Inflammatory macrophage (primary cell): ENCODE results near the gene FAM83G.
"Not testable (repeated sequence)": the region's sequence is repeated elsewhere in the genome, so short reads cannot be mapped to it uniquely, and the experiment has no call there.

ENCODE experiments used
- DNase-seq, 2 donors: peaks; one replicate each; pipeline ENCODE4 v3.0.0-alpha.2; 2020 to 2022

Gene FAM83G

DNA sequence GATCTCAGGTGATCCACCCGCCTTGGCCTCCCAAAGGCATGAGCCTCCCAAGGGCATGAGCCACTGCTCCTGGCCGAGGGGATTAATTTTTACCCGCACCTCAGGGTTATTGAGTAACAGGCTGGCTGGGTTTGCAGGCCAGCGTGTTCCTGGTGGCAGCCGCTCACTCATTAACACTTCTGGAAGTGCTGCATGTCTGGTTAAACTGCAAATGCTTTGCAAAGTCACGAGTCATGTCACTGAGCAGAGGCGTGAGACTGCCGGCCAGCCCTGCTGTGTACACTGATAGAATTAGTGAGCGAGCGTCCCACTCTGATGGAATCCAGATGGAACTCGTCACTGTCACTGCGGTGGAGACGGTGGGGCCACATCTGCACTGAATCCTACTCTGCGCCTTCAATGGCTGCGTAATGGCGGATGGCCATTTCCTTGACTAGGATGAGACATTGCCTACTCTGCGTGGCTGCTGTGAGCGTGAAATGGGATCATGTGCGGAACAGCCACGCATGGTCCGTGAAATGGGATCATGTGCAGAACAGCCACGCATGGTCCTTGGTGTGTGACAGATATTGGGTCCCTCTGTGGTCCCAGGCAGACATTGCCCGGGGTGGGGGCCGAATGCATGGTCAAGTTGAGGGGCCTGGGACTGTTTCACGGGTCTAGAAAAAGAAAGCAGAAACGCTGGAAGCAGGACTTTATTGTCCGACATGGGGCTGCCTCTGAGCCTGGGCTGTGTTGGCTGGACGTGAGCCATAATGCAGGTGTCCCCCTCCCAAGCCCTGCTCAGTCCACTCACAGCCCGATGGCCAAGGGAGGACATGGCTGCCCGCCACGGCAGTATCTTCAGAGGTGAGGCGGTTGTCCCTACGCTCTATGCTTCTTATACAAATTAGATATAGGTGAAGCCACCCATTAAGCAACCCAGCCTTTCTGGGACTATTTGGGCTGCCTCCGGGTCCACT is 53.3 kb downstream of the FAM83G start:
- no peak for DNase-seq

DNA sequence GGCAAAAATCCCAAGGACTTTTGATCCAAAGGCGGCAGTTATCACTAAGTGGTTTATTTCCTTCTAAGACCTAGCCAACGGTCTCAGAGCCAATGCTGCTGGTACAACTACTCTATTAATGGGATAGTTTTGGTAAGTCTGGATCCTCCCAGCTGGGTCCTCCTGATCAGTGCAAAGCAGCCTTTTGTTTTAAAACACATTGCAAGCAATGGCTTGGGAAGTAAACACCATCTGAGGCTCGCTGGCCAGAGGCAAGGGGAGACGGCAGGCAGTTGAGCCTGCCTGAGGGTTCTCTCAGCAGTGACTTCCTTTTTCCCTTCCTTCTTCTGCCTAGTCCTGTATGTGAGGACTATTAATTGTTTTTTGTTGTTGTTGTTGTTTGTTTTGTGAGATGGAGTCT is 54.2 kb downstream of the FAM83G start:
- DNase-seq = no peak

DNA sequence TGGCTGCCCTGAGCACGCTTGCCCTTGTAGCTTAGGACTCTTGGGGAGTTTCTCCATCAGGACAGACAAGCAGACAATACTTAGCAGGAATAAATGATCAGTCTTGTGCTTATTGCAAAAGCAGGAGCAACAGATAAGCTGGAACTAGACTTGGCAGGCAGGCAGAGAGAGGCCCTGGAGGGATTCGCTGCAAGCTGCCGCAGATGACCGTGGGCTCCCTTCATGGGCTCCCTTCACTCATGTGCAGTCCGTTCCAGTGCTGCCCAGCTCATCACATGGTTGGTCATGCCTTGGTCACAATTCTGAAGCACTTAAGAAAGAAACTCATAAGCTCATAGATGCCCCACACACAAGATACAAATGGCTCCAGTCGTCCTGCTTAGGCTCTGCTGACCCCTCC is 55.0 kb downstream of the FAM83G start:
- no peak for DNase-seq

DNA sequence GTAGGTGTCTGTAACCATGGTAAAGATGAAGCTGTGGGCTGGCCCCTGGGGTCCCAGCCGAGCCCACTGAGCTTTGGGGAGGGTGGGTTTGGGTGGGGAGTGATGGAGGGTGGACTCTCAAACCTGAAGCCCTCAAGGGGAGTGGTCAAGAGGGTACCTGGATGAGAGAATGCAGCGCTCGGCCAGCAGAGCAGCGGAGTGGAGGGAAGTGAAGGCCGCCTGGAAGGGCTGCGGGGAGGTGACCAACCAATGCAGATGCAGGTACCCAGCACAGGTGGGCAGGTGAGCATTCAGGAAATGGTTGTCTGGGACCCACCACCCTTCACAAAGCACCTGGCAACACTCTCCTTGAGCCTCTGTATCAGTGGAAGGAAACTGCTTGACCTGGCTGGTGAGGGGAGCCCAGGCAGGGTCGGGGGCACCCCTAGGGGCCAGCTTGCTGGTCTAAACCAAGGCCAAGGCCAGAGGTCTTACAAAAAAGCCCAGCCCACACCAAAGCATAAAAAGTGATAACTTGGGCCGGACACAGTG is 56.0 kb downstream of the FAM83G start:
- DNase-seq = no peak

DNA sequence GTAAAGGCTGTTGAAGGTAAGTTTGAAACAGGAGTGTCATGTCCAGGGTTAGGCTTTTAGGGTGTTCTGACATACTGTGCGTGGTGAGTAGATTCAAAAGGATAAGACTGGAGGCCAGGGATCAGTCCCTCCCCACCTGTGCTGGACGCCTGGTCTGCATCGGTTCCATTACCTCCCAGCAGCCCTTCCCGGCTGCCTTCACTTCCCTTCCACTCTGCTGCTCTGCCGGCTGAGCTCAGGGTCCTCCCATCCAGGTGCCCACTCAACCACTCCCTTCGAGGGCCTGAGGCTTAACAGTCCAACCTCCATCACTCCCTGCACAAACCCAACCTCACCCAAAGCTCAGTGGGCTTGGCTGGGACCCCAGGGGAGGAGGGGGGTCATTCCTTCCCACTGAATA is 56.7 kb downstream of the FAM83G start:
- DNase-seq = no peak

DNA sequence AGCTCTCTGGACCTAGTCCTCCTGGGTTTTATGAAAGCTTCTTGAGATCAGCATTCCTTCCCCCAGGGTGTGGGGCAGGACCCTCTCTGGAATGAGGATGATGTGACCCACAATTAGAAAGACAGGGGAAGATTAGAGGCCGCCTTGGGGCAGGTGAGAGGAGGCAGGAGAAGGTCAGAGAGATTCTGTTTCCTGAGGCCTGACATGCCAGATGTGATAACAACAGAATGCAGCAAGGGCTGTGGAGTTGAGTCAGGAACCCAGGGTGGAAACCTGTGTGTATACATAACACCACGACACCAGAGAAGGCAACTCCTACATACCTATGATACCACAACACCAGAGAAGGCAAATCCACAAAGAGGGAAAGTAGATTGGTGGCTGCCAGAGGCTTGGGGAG is 58.0 kb downstream of the FAM83G start:
- no peak for DNase-seq

DNA sequence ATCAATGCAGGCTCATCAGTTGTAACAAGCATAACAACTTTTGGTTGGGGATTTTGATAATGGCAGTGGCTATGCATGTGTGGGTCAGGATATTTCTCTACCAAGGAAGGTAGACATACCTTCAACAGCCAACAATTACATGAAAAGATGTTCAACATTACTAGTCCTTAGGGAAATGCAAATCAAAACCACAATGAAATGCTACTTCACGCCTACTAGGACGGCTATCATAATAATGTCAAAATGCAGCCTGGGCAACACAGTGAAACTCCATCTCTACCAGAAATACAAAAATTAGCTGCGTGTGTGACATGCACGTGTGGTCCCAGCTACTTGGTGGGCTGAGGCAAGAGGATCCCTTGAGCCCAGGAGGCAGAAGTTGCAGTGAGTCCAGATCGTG is 59.9 kb downstream of the FAM83G start:
- no peak for DNase-seq

DNA sequence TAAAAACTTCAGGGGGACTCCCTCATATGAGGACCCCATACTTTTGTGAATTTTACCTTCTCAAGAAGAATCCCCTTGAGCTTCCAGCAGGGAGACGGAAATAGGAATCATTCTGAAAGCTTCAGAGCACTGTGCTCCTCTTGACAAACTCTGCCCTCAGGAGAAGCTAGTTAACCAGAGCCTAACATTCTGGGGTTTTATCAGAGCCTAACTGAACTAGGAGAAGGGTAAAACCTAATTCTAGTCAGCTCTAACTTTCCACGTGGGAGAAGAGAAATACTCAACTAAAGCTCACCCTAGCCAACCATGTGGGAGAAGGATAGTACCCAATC is 65.9 kb downstream of the FAM83G start:
- DNase-seq = no peak

DNA sequence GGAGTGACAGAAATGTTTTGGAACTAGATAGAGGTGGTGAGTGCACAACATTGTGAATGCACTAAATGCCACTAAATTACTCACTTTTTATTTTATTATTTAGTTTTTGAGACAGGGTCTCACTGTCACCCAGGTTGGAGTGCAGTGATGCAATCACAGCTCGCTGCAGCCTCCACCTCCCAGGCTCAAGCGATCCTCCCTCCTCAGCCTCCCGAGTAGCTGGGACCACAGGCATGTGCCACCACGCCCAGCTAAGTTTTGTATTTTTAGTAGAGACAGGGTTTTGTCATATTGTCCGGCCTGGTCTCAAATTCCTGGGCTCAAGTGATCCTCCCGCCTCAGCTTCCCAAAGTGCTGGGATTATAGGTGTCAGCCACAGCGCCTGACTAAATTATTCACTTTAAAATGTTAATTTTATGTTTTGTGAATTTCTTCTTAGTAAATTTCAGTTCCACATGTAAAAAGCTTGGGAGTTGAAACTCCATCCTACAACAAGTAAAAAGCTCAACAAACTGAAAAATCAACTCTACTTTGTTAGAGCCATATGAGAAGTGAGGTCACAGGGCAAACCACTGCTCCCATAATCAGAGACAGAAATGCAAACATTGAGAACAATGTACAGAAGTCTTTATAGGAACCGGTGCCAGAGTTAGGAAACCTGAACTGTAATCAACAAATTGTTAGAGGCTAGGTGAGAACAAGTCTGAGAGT is 66.4 kb downstream of the FAM83G start:
- no peak for DNase-seq

DNA sequence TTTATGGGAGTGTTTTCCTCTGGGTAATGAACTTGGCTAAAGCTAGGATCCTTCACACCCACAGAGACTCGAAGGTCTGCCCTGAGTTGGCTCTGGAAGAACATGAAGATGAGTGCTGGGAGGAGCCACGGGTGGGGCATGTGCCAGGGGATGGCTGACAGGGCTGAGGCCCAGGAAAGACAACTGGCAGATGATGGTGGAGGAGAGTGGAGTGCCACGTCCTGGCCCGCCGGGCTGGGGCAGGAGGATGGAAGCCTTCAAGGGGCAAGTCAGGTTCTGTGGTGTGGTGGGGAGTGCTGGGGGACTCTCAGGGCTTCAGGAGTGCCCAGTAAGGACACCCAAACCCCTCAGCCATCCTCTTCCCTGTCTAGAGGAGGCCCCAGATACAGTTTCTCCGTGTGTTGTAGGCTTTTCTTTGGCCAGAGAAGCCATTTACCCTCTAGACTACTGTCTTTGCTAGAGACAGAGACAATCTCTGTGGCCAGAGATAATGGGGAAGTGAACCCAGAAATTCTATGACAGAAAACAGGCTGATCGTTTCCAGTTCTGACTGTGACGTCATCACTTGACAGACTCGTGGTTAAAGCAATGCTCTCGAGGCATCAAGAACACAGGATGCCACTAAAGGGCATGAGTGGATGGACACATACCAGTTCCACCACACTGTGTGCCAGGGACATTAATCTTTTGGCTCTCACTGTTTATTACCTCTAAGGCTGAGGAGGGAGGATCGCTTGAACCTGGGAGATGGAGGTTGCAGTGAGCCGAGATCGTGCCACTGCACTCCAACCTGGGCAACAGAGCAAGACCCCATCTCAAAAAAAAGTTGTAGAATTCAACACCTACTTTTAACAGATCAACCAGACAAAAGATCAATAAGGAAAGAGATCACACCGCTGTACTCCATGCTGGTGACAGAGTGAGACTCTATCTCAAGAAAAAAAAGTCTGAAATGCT is 71.2 kb downstream of the FAM83G start:
- peak; percentile 56 to 57 for DNase-seq

DNA sequence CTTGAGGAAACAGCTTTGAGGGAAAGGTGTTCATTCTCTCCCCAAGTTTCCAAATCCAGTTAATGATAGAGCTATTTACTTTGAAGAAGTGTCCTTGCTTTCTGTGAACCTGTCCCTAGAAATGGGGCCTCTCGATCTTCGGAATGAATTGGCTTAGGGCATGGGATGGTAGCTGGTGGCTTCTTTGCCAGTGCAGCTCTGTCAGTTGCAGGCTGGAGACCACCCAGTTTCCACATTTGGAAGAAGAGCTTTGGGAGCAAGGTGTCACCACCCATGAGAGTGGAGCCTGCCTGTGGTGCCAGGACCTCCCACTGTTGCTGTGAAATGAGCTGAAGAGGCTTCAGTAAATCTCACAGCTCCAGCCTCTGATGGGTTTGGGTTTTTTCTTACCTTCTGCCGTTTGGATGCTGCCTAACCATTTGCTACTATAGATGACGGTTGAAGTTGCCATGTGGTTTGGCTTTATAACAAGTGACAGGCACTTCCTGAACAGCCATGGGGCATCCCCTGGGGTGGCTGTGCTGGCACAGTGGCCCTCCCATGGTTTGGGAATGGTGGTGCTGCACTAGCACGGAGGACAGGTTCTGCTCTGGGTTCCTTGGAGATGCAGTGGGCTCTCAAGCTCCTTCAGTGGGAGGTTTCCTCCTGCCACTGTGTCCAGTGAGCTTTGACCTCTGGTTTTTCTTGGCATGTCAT is 72.1 kb downstream of the FAM83G start:
- DNase-seq = no peak

DNA sequence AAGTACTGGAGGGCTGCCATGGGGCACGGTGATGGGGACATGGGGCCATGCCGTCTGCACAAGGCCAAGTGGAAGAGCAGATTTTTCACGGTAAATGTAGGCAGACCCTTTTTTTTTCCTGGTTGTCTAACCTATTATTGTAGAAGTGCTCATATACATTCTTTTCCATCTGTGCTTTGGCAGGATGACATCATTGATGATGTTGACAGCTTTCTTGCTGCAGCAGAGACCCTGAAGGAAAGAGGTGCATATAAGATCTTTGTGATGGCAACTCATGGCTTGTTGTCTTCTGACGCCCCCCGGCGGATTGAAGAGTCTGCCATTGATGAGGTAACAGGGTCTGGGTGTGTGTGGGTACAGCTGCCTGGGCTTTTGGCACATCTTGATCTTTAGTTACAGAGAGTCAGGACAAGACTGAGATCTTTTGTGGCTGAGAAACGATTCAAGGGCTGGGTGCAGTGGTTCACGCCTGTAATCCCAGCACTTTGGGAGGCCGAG is 75.9 kb downstream of the FAM83G start:
- DNase-seq = no peak

DNA sequence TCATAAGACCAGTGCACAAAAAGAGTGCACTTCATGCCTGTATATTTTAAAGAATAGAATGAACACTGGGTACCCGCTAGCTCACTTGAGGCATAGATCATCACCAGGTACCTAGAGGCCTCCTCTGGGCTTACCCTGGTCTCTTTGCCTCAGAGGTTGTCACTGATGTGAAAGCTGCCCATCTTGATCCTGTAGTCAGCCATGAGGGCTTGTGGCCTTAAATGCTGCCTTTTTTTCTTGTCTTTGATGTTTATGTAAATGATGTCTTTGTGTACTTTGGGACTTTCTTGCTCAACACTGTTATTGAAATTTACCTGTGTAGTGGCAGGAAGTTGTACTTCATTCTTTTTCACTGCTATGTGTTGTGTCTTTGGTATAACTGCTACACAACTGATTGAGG is 79.4 kb downstream of the FAM83G start:
- DNase-seq = no peak

DNA sequence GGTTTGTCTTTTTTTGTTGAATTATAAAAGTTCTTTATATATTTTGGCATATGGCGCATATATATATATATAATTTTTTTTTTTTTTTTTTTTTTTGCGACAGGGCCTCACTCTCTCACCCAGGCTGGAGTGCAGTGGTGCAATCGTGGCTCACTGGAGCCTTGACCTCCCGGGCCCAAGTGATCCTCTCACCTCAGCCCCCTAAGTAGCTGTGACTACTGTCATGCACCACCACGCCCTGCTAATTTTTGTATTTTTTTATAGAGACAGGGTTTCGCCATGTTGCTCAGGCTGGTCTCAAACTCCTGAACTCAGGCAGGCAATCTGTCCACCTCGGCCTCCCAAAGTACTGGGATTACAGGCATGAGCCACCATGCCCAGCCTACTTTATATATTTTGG is 82.0 kb downstream of the FAM83G start:
- not testable (repeated sequence) for DNase-seq

DNA sequence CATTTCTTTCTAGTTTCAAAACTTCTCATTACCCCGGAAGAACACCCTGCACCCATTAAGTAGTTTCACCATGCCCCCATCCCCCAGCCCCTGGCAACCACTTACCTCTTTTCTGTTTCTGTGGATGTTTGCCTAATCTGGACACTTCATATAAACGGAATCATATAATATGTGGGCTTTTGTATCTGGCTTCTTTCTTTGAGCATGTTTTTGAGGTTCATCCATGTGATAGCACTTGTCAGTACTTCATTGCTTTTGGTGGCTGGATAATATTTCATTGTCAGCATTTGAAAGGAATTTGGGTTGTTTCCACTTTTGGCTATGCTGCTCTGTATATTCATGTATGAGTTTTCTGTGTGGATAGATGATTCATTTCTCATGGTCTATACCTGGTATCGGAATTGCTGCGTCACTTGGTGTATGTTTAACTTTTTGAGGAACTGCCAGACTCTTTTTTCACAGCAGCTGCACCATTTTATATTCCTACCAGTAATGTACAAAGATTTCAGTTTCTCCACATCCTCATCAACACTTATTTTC is 82.6 kb downstream of the FAM83G start:
- DNase-seq = no peak

DNA sequence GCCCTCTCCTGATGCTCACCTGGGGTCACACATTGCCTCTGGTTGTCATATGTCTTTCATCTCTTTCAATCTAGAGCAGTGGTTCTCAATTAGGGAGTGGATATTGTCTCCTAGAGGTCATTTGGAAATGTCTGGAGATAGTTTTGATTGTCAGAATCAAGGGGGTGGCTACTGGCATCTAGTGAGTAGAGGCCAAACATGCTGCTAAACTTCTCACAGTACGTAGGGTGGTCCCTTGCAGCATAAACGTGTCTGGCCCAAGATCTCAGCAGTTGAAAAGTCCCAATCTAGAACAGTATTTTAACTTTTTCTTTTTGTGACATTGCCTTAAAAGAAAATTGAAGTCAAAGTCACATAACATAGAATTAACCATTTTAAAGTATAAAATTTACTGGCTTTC is 83.1 kb downstream of the FAM83G start:
- DNase-seq = no peak

DNA sequence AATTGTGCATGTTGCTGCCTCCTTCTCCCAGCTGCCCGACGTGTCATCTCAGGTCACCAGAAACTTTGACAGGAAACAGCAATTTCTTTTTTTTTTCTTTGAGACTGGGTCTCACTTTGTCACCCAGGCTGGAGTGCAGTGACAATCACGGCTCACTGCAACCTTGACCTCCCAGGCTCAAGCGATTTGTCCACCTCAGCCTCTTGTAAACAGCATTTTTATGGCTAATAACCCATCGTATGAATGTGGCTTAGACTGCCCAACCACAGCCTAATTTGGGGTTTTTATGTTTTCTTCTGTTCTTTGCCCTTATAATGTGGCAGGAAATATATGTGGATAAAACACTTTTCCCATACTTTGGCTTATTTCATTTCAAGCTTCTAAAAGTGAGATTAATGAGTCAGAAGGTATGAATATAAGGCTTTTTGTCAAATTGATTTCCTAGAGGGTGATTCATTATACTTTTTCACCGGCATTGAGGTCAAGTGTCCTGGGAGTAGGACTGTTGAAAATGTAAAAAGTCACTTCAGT is 83.6 kb downstream of the FAM83G start:
- no peak for DNase-seq

DNA sequence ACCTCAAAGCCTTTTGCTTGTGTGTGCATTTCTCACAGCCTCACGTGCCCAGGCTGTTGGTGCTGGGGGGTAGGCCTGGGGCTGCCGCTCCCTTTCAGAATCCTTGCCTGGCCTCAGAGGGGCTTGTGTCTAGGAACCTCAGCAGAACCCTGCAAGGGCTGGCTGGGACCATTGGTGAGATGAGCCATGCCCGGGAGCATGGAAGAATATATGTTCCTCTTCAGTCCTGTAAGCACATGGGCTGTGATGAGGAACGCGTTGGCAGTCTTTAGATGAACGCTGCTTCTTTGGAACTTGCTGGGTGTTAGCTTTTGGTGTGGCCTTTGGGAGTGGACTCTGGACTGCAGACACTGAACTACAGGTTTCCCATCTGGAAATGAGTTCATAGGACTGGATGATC is 84.6 kb downstream of the FAM83G start:
- DNase-seq = no peak
